Muscle layer of duodenum (tissue), 2 donors: ENCODE results near the gene CCDC13.
A peak's percentile ranks its signal among the peaks of the same experiment; 100 is the strongest.

Experiments
- H3K27ac ChIP-seq: one replicate; pipeline ENCODE4 v1.7.0; 2013; ENCODE audit warnings: mild to moderate bottlenecking, low read length
- H3K27me3 ChIP-seq: one replicate; pipeline ENCODE4 v1.7.0; 2013; ENCODE audit warnings: low read depth, mild to moderate bottlenecking, control low read depth, low read length
- H3K36me3 ChIP-seq, 2 donors: one replicate each; pipeline ENCODE4 v1.7.0; 2013; ENCODE audit warnings: low read length in 2 of 2, control low read depth in 1 of 2, mild to moderate bottlenecking in 1 of 2; ENCODE audit not compliant: insufficient read depth in 2 of 2, control insufficient read depth in 1 of 2
- H3K4me1 ChIP-seq, 2 donors: one replicate each; pipeline ENCODE4 v1.7.0; 2013; ENCODE audit warnings: low read length in 2 of 2, mild to moderate bottlenecking in 2 of 2, control low read depth in 1 of 2, moderate library complexity in 1 of 2; ENCODE audit not compliant: insufficient read depth in 2 of 2, control insufficient read depth in 1 of 2
- H3K4me3 ChIP-seq, 2 donors: one replicate each; pipeline ENCODE4 v1.7.0; 2013; ENCODE audit warnings: low read length in 2 of 2, low read depth in 1 of 2, mild to moderate bottlenecking in 1 of 2
- H3K9me3 ChIP-seq, 2 donors: one replicate each; pipeline ENCODE4 v1.7.0; 2013; ENCODE audit warnings: low read length in 2 of 2, control low read depth in 1 of 2, mild to moderate bottlenecking in 1 of 2; ENCODE audit not compliant: control insufficient read depth in 1 of 2
- donor health status: healthy.

CCDC13 gene

GRCh38 chr3:42805141-42805821, 32.2 kb upstream of the CCDC13 start:
- H3K9me3 ChIP-seq = no peaks in the 10 kb centered on the region
- H3K36me3 ChIP-seq = no peaks in the 10 kb centered on the region
- peak overlapping the region; percentile 99 for H3K27ac ChIP-seq
- H3K4me1 ChIP-seq = peaks cover 7 to 36% of the 10 kb centered on the region in 2 donors
- peak overlapping the region; percentile 86 to 95 for H3K4me3 ChIP-seq
- no peaks in the 10 kb centered on the region for H3K27me3 ChIP-seq

- H3K9me3 ChIP-seq = no peaks in the 10 kb centered on the region
- H3K4me3 ChIP-seq = peak overlapping the region; percentile 86 to 95
- H3K4me1 ChIP-seq = peaks cover 7 to 41% of the 10 kb centered on the region in 2 donors
- H3K27me3 ChIP-seq = no peaks in the 10 kb centered on the region
- peak overlapping the region; percentile 99 for H3K27ac ChIP-seq
- no peaks in the 10 kb centered on the region for H3K36me3 ChIP-seq
Observed at GRCh38 chr3:42804831-42805132, 31.7 kb upstream of the CCDC13 start.

GRCh38 chr3:42804106-42804830, 31.2 kb upstream of the CCDC13 start, which contains the start of gene HIGD1A:
Gene HIGD1A (minus strand): TSS chr3:42804490. CDS start chr3:42794253, 10,237 bp downstream.
- H3K36me3 ChIP-seq = no peaks in the 10 kb centered on the region
- H3K27me3 ChIP-seq = no peaks in the 10 kb centered on the region
- peak within 1 kb of the TSS; percentile 99 for H3K27ac ChIP-seq
- peaks cover 7 to 46% of the 10 kb centered on the region in 2 donors for H3K4me1 ChIP-seq
- H3K4me3 ChIP-seq = peak within 1 kb of the TSS; percentile 86 to 95
- no peaks in the 10 kb centered on the region for H3K9me3 ChIP-seq

- no peaks in the 10 kb centered on the region for H3K27me3 ChIP-seq
- H3K9me3 ChIP-seq = no peaks in the 10 kb centered on the region
- peaks cover 7 to 46% of the 10 kb centered on the region in 2 donors for H3K4me1 ChIP-seq
- H3K4me3 ChIP-seq = peak overlapping the region; percentile 86 to 95
- H3K36me3 ChIP-seq = no peaks in the 10 kb centered on the region
- peak overlapping the region; percentile 99 for H3K27ac ChIP-seq
Observed at GRCh38 chr3:42803414-42804105, 30.5 kb upstream of the CCDC13 start.

GRCh38 chr3:42802876-42803413, 29.9 kb upstream of the CCDC13 start:
- Histone ChIP-seq H3K27me3 (no peaks in the 10 kb centered on the region), H3K9me3 (no peaks in the 10 kb centered on the region), H3K27ac (peak overlapping the region; percentile 99), H3K4me1 (peaks cover 7 to 46% of the 10 kb centered on the region in 2 donors), H3K4me3 (peak overlapping the region; percentile 86 to 95), H3K36me3 (no peaks in the 10 kb centered on the region)

- no peaks in the 10 kb centered on the region for H3K9me3 ChIP-seq
- no peaks in the 10 kb centered on the region for H3K36me3 ChIP-seq
- peak overlapping the region in 1 of 2 donors; percentile 95 for H3K4me3 ChIP-seq
- H3K27me3 ChIP-seq = no peaks in the 10 kb centered on the region
- H3K4me1 ChIP-seq = peaks cover 7 to 46% of the 10 kb centered on the region in 2 donors
- peak overlapping the region; percentile 99 for H3K27ac ChIP-seq
Observed at GRCh38 chr3:42801784-42802183, 28.7 kb upstream of the CCDC13 start.

GRCh38 chr3:42801048-42801620, 28.1 kb upstream of the CCDC13 start:
- no peaks in the 10 kb centered on the region for H3K36me3 ChIP-seq
- H3K4me3 ChIP-seq = no peak overlapping the region
- H3K9me3 ChIP-seq = no peaks in the 10 kb centered on the region
- H3K27ac ChIP-seq = no peak overlapping the region
- no peaks in the 10 kb centered on the region for H3K27me3 ChIP-seq
- peaks cover 7 to 46% of the 10 kb centered on the region in 2 donors for H3K4me1 ChIP-seq

- H3K4me1 ChIP-seq = peaks cover 7 to 44% of the 10 kb centered on the region in 2 donors
- no peaks in the 10 kb centered on the region for H3K27me3 ChIP-seq
- no peak overlapping the region for H3K4me3 ChIP-seq
- H3K36me3 ChIP-seq = no peaks in the 10 kb centered on the region
- no peaks in the 10 kb centered on the region for H3K9me3 ChIP-seq
- no peak overlapping the region for H3K27ac ChIP-seq
Observed at GRCh38 chr3:42800251-42800650, 27.2 kb upstream of the CCDC13 start.

GRCh38 chr3:42799376-42799775, 26.3 kb upstream of the CCDC13 start:
- H3K27ac ChIP-seq = no peak overlapping the region

GRCh38 chr3:42796332-42796885, 23.4 kb upstream of the CCDC13 start:
- Histone ChIP-seq H3K27me3 (no peaks in the 10 kb centered on the region), H3K36me3 (no peaks in the 10 kb centered on the region), H3K9me3 (no peaks in the 10 kb centered on the region), H3K27ac (no peak overlapping the region), H3K4me1 (peaks cover 0 to 20% of the 10 kb centered on the region in 2 donors), H3K4me3 (no peak overlapping the region)

More at GRCh38 chr3:42799376-42799775, 26.3 kb upstream of the CCDC13 start:
- no peak overlapping the region for H3K4me3 ChIP-seq
- H3K27me3 ChIP-seq = no peaks in the 10 kb centered on the region
- H3K4me1 ChIP-seq = peaks cover 7 to 39% of the 10 kb centered on the region in 2 donors
- H3K36me3 ChIP-seq = no peaks in the 10 kb centered on the region
- H3K9me3 ChIP-seq = no peaks in the 10 kb centered on the region
